ENCODE results near the gene RYR3. TPM values are rescaled to one million over a fixed set of nuclear protein-coding genes. Genes with fewer than 3 reads are reported as not detected.
A peak's percentile ranks its signal among the peaks of the same experiment; 100 is the strongest.

RYR3 gene
- total RNA-seq, 1 donor from 2014 or later = 0.07 TPM

DNA sequence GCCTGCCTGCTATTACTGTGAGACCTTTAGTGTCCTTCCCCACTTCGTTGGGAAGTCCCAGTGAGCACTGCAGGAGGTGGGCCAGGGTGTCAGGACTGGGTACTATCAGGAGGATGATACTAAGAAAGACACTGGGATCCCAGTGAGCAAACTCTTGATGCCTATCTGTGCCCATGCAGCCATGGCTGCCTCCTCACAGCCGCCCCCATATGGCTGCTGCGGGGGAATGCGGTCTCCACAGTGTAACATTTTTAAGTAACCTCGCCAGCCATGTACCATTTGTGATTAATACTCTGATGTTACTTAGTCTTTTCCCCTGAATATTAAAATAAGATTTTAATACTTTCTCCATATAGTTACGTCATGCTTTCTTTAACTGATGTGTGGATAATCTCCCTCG is 312.2 kb downstream of the RYR3 start:
- Mint-ChIP-seq H3K36me3 (ENCODE audit: low read depth) (no peaks in the 10 kb centered on the region), H3K4me1 (ENCODE audit: low read depth) (no peaks in the 10 kb centered on the region), H3K4me3 (ENCODE audit: unreplicated experiment) (no peak overlapping the region), H3K27me3 (ENCODE audit: low read depth) (peaks cover 31% of the 10 kb centered on the region), H3K9me3 (ENCODE audit: low read depth) (no peaks in the 10 kb centered on the region), H3K27ac (ENCODE audit: unreplicated experiment) (no peak overlapping the region)
- TF ChIP-seq, protein P1, sequence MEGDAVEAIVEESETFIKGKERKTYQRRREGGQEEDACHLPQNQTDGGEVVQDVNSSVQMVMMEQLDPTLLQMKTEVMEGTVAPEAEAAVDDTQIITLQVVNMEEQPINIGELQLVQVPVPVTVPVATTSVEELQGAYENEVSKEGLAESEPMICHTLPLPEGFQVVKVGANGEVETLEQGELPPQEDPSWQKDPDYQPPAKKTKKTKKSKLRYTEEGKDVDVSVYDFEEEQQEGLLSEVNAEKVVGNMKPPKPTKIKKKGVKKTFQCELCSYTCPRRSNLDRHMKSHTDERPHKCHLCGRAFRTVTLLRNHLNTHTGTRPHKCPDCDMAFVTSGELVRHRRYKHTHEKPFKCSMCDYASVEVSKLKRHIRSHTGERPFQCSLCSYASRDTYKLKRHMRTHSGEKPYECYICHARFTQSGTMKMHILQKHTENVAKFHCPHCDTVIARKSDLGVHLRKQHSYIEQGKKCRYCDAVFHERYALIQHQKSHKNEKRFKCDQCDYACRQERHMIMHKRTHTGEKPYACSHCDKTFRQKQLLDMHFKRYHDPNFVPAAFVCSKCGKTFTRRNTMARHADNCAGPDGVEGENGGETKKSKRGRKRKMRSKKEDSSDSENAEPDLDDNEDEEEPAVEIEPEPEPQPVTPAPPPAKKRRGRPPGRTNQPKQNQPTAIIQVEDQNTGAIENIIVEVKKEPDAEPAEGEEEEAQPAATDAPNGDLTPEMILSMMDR (IDR thresholded peaks at IDR 0.05) = peak; percentile 15
- no peak for DNase-seq (ENCODE audit: low spot score)

GRCh38 chr15:33624439-33624838 is 313.7 kb downstream of the RYR3 start:
- H3K36me3 Mint-ChIP-seq (ENCODE audit: low read depth) = no peaks in the 10 kb centered on the region
- peaks cover 31% of the 10 kb centered on the region for H3K27me3 Mint-ChIP-seq (ENCODE audit: low read depth)
- no peak overlapping the region for H3K4me3 Mint-ChIP-seq (ENCODE audit: unreplicated experiment)
- DNase-seq (ENCODE audit: low spot score) = no peak
- no peak overlapping the region for H3K27ac Mint-ChIP-seq (ENCODE audit: unreplicated experiment)
- H3K9me3 Mint-ChIP-seq (ENCODE audit: low read depth) = no peaks in the 10 kb centered on the region
- no peaks in the 10 kb centered on the region for H3K4me1 Mint-ChIP-seq (ENCODE audit: low read depth)
- TF ChIP-seq, protein P1 (IDR thresholded peaks at IDR 0.05) = no peak

GRCh38 chr15:33629647-33630046 is 318.9 kb downstream of the RYR3 start:
- Mint-ChIP-seq H3K4me3 (ENCODE audit: unreplicated experiment) (no peak overlapping the region), H3K36me3 (ENCODE audit: low read depth) (no peaks in the 10 kb centered on the region), H3K27ac (ENCODE audit: unreplicated experiment) (no peak overlapping the region), H3K4me1 (ENCODE audit: low read depth) (no peaks in the 10 kb centered on the region), H3K9me3 (ENCODE audit: low read depth) (no peaks in the 10 kb centered on the region), H3K27me3 (ENCODE audit: low read depth) (peaks cover 23% of the 10 kb centered on the region)
- no peak for DNase-seq (ENCODE audit: low spot score)
- TF ChIP-seq, protein P1 (IDR thresholded peaks at IDR 0.05) = no peak

DNA sequence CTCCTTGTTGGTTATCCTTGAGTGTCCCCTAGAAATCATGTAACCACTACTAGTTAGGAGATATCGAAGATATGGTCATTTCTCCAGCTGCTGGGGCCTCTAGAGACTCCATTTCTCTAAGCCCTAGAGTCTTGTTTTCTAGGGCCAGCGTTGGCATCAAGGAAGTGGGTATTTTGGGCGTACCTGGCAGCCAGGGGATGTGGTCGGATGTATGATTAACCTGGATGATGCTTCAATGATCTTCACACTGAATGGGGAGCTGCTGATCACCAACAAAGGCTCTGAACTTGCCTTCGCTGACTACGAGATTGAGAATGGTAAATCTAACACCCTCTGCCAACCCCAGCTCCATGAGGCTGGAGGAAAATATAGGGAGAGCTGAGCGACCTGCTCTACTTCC is 325.5 kb downstream of the RYR3 start:
- Mint-ChIP-seq H3K4me3 (ENCODE audit: unreplicated experiment) (no peak overlapping the region), H3K4me1 (ENCODE audit: low read depth) (no peaks in the 10 kb centered on the region), H3K27me3 (ENCODE audit: low read depth) (peaks cover 20% of the 10 kb centered on the region), H3K36me3 (ENCODE audit: low read depth) (no peaks in the 10 kb centered on the region), H3K27ac (ENCODE audit: unreplicated experiment) (no peak overlapping the region), H3K9me3 (ENCODE audit: low read depth) (no peaks in the 10 kb centered on the region)
- DNase-seq (ENCODE audit: low spot score) = no peak
- TF ChIP-seq, protein P1 (IDR thresholded peaks at IDR 0.05) = no peak

DNA sequence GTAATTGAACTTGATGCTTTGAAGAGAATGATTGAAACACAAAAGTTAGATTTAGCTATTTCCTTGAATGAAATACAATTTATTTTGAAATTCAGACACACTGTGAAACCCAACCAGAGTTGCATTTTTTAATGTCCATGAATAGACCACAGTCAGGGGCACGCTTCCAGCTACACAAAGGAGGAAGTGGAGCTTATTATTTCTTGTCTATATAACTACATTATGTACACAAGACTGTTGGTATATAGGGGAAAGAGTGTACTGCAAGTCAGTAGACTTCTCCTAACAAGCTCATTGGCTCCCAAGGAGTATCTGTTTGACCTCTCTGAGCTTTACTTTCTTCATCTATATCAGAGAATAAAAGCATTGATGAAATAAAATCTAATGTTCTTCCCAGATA is 326.2 kb downstream of the RYR3 start:
- no peak overlapping the region for H3K4me3 Mint-ChIP-seq (ENCODE audit: unreplicated experiment)
- TF ChIP-seq, protein P1 (IDR thresholded peaks at IDR 0.05) = no peak
- H3K27me3 Mint-ChIP-seq (ENCODE audit: low read depth) = peaks cover 24% of the 10 kb centered on the region
- no peak overlapping the region for H3K27ac Mint-ChIP-seq (ENCODE audit: unreplicated experiment)
- no peaks in the 10 kb centered on the region for H3K36me3 Mint-ChIP-seq (ENCODE audit: low read depth)
- H3K4me1 Mint-ChIP-seq (ENCODE audit: low read depth) = no peaks in the 10 kb centered on the region
- H3K9me3 Mint-ChIP-seq (ENCODE audit: low read depth) = no peaks in the 10 kb centered on the region
- no peak for DNase-seq (ENCODE audit: low spot score)

Measured in chondrocyte (in vitro differentiated cells).